Kidney (tissue), 14 donors: ENCODE data around the gene ELK3. TPM values are rescaled to one million over a fixed set of nuclear protein-coding genes. Genes with fewer than 3 reads are reported as not detected.

Experiments used
- DNase-seq, 5 donors: peaks; one replicate each; pipeline ENCODE4 v3.0.0-alpha.2; 2013 to 2020
- FAIRE-seq: peaks from 2 replicates; lab custom pipeline; 2012; peaks lifted over from hg19 to GRCh38; lab: Jason Lieb, UNC
- H3K27ac ChIP-seq, 2 donors: one replicate each; pipeline ENCODE4 v1.7.0; 2013; ENCODE audit warnings: low read depth in 2 of 2, low read length in 2 of 2, inconsistent platforms in 1 of 2
- H3K27me3 ChIP-seq: one replicate; pipeline ENCODE4 v1.7.1; 2013; ENCODE audit warnings: low read length, inconsistent platforms; ENCODE audit not compliant: control insufficient read depth, insufficient read depth
- H3K36me3 ChIP-seq, 3 donors: one replicate each; pipeline versions ENCODE4 v1.7.0 to v1.7.1; 2013; ENCODE audit warnings: low read length in 3 of 3, control low read depth in 1 of 3, inconsistent platforms in 1 of 3; ENCODE audit not compliant: insufficient read depth in 3 of 3, control insufficient read depth in 2 of 3
- H3K4me1 ChIP-seq, 3 donors: one replicate each; pipeline versions ENCODE4 v1.7.0 to v1.7.1; 2013; ENCODE audit warnings: low read length in 3 of 3, inconsistent platforms in 1 of 3, low read depth in 1 of 3; ENCODE audit not compliant: control insufficient read depth in 2 of 3, insufficient read depth in 2 of 3
- H3K4me3 ChIP-seq, 3 donors: one replicate each; pipeline versions ENCODE4 v1.7.0 to v1.8.1; 2013; ENCODE audit warnings: low read length in 3 of 3, control low read depth in 1 of 3, inconsistent platforms in 1 of 3
- H3K9ac ChIP-seq, 3 donors: one replicate each; pipeline versions ENCODE4 v1.7.0 to v1.7.1; 2013; ENCODE audit warnings: low read length in 3 of 3, control low read depth in 1 of 3, inconsistent platforms in 1 of 3
- H3K9me3 ChIP-seq, 3 donors: one replicate each; pipeline versions ENCODE4 v1.7.0 to v1.7.1; 2013; ENCODE audit warnings: low read length in 3 of 3, control low read depth in 1 of 3, inconsistent platforms in 1 of 3; ENCODE audit not compliant: control insufficient read depth in 2 of 3, insufficient read depth in 1 of 3
- CTCF ChIP-seq: IDR thresholded peaks from 3 replicates; pipeline ENCODE4 v1.5.1; 2012; ENCODE audit warnings: mild to moderate bottlenecking, moderate library complexity, borderline replicate concordance; ENCODE audit not compliant: insufficient read depth; ENCODE audit errors: extremely low read depth
- intact Hi-C: fragments of 100-400 bp; cut with DNase I; formaldehyde crosslinking; loops from one replicate; pipeline ENCODE4 v1.11.1; 2022
- polyA plus RNA-seq: library from polyadenylated mRNA; stranded (reverse); fragments of 350-450 nt; fragmentation: Illumina TruSeq; extraction: RNeasy Lipid Tissue Mini Kit (QIAGEN cat#74804); gene quantifications from one replicate; pipeline ENCODE4 v1.2.3, GENCODE V29; 2014; ENCODE audit warnings: low read depth, low replicate concordance; ENCODE audit not compliant: insufficient read depth
- total RNA-seq: library from RNA; stranded (reverse); fragmentation: NEBNext Ultra II Directional; extraction: Animal tissue kit (Norgen Biotek cat#: 25700); gene quantifications from one replicate; pipeline ENCODE4 v1.2.1, GENCODE V29; 2021
- donor health status: control.
- donor health status: control.
- donor health status: control.
- donor health status: control.
- donor health status: control.
- donor health status: DM: yes; HTN: yes; CAD: no.
- donor health status: Normal renal cell carcinoma (clear cell type).

Gene ELK3
- total and polyA plus RNA-seq, 2 donors from 2014 or later = 10.5 to 59.5 TPM

GRCh38 chr12:96215919-96216273, 21.7 kb downstream of the ELK3 start:
- intact Hi-C loops = loop anchor here (10.0 kb wide), 1 partner anchor 151 kb away; no protein-coding TSS in a partner anchor
- no peak overlapping the region for H3K4me3 ChIP-seq
- H3K9ac ChIP-seq = no peak overlapping the region
- H3K4me1 ChIP-seq = peaks cover 0 to 5% (median 0%) of the 10 kb centered on the region in 3 donors
- H3K27me3 ChIP-seq = no peaks in the 10 kb centered on the region
- DNase-seq (no peak), FAIRE-seq (no peak)
- no peaks in the 10 kb centered on the region for H3K9me3 ChIP-seq
- no peak for TF ChIP-seq CTCF
- no peak overlapping the region for H3K27ac ChIP-seq
- no peaks in the 10 kb centered on the region for H3K36me3 ChIP-seq

GRCh38 chr12:96218989-96219678, 25.0 kb downstream of the ELK3 start:
- H3K4me3 ChIP-seq = no peak overlapping the region
- H3K4me1 ChIP-seq = peaks cover 0 to 2% (median 0%) of the 10 kb centered on the region in 3 donors

GRCh38 chr12:96219700-96220206, 25.6 kb downstream of the ELK3 start:
- Histone ChIP-seq H3K4me3 (no peak overlapping the region), H3K27ac (no peak overlapping the region), H3K9me3 (no peaks in the 10 kb centered on the region), H3K9ac (no peak overlapping the region), H3K36me3 (peaks cover 0 to 8% (median 0%) of the 10 kb centered on the region in 3 donors), H3K27me3 (no peaks in the 10 kb centered on the region), H3K4me1 (peaks cover 0 to 2% (median 0%) of the 10 kb centered on the region in 3 donors)
- no peak for FAIRE-seq
- DNase-seq = no peak
- intact Hi-C loops = loop anchor here (10.0 kb wide), 1 partner anchor 155 kb away; no protein-coding TSS in a partner anchor
- no peak for TF ChIP-seq CTCF

More at GRCh38 chr12:96218989-96219678, 25.0 kb downstream of the ELK3 start:
- H3K27me3 ChIP-seq = no peaks in the 10 kb centered on the region
- H3K27ac ChIP-seq = no peak overlapping the region
- H3K36me3 ChIP-seq = peaks cover 0 to 8% (median 0%) of the 10 kb centered on the region in 3 donors
- no peak for TF ChIP-seq CTCF
- H3K9me3 ChIP-seq = no peaks in the 10 kb centered on the region
- DNase-seq = no peak
- intact Hi-C loops = loop anchor here (10.0 kb wide), 1 partner anchor 154 kb away; no protein-coding TSS in a partner anchor
- FAIRE-seq = no peak
- H3K9ac ChIP-seq = no peak overlapping the region
